ENCODE measurements around the gene SPN.

DNA sequence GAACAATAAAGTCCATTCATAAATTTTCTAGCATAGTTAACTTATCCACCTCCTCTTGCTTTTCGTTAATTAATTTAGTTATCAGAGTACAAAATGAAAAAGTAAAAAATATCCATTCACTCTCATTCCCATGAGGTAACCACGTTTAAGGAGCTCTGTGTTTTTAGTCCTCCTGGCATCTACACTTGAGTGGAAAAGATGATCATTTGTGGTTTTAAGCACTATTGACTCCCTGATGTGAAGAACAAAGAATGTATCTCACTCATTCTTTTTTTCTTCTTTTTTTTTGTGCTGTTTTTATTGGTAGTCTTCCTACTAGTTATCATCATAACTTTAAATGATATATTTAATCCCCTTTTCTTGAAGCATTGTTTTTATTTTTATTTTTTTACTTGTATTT, 42.0 kb downstream of the SPN start:
- TF ChIP-seq POLR2A (IDR thresholded peaks at IDR 0.05) (no peak), POLR2AphosphoS5 (IDR thresholded peaks at IDR 0.05; ENCODE audit: insufficient read depth in 1 of 2, low read depth in 1 of 2) (no peak)
- TF ChIP-seq, protein P1, sequence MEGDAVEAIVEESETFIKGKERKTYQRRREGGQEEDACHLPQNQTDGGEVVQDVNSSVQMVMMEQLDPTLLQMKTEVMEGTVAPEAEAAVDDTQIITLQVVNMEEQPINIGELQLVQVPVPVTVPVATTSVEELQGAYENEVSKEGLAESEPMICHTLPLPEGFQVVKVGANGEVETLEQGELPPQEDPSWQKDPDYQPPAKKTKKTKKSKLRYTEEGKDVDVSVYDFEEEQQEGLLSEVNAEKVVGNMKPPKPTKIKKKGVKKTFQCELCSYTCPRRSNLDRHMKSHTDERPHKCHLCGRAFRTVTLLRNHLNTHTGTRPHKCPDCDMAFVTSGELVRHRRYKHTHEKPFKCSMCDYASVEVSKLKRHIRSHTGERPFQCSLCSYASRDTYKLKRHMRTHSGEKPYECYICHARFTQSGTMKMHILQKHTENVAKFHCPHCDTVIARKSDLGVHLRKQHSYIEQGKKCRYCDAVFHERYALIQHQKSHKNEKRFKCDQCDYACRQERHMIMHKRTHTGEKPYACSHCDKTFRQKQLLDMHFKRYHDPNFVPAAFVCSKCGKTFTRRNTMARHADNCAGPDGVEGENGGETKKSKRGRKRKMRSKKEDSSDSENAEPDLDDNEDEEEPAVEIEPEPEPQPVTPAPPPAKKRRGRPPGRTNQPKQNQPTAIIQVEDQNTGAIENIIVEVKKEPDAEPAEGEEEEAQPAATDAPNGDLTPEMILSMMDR (IDR thresholded peaks at IDR 0.05), result no peak

All from vagina (tissue), 2 donors.